Aorta (tissue), 5 donors: ENCODE results near the gene CISTR. TPM values are rescaled to one million over a fixed set of nuclear protein-coding genes. Genes with fewer than 3 reads are reported as not detected.
"Not testable (repeated sequence)": the region's sequence is repeated elsewhere in the genome, so short reads cannot be mapped to it uniquely, and the experiment has no call there.

Source experiments
- ATAC-seq: fragments of 200-7000 bp; cut with Tn5 transposase; one replicate; pipeline ENCODE4 v1.9.1; 2022; ENCODE audit warnings: moderate library complexity; ENCODE audit not compliant: low FRiP score
- DNase-seq, 2 donors: peaks; one replicate each; pipeline ENCODE4 v3.0.0-alpha.2; 2020
- H3K27ac ChIP-seq, 2 donors: one replicate each; pipeline ENCODE4 v1.5.1; 2013; ENCODE audit warnings: low read length in 2 of 2, mild to moderate bottlenecking in 2 of 2, moderate library complexity in 2 of 2, control low read depth in 1 of 2, inconsistent platforms in 1 of 2, low read depth in 1 of 2
- H3K27me3 ChIP-seq, 2 donors: one replicate each; pipeline ENCODE4 v1.6.1; 2013; ENCODE audit warnings: control low read depth in 1 of 2, low read length in 1 of 2, mild to moderate bottlenecking in 1 of 2, moderate library complexity in 1 of 2; ENCODE audit not compliant: insufficient read depth in 2 of 2, control insufficient read depth in 1 of 2
- H3K36me3 ChIP-seq, 2 donors: one replicate each; pipeline ENCODE4 v1.6.1; 2013; ENCODE audit warnings: control low read depth in 1 of 2, low read length in 1 of 2, mild to moderate bottlenecking in 1 of 2; ENCODE audit not compliant: insufficient read depth in 2 of 2, control insufficient read depth in 1 of 2
- H3K4me1 ChIP-seq, 2 donors: one replicate each; pipeline ENCODE4 v1.6.1; 2013; ENCODE audit warnings: low read length in 2 of 2, control low read depth in 1 of 2, mild to moderate bottlenecking in 1 of 2, moderate library complexity in 1 of 2; ENCODE audit not compliant: insufficient read depth in 2 of 2, control insufficient read depth in 1 of 2
- H3K4me3 ChIP-seq, 2 donors: one replicate each; pipeline ENCODE4 v1.5.1; 2013; ENCODE audit warnings: low read length in 2 of 2, control low read depth in 1 of 2, mild to moderate bottlenecking in 1 of 2
- H3K9me3 ChIP-seq: one replicate; pipeline ENCODE4 v1.6.1; 2013; ENCODE audit warnings: mild to moderate bottlenecking, low read length; ENCODE audit not compliant: control insufficient read depth
- WGBS, 2 donors: extraction: QIAGEN DNeasy Blood & Tissue Kit; methylation state at CpG; one replicate each; pipeline ENCODE4 v1.1.7; 2013; 5-methylcytosine and 5-hydroxymethylcytosine counted together
- intact Hi-C, 2 donors: fragments of 100-400 bp; cut with DNase I; formaldehyde crosslinking; loops; one replicate each; pipeline versions ENCODE4 v1.14.2 to v1.15.0; 2022
- polyA plus RNA-seq, 2 donors: library from polyadenylated mRNA; stranded (reverse); fragments of 200-250 nt; gene quantifications; one replicate each; pipeline ENCODE4 v1.2.3, GENCODE V29; 2013
- total RNA-seq, 2 donors: library from RNA; stranded (reverse); fragmentation: NEBNext Ultra II Directional; extraction: Animal tissue kit (Norgen Biotek cat#: 25700); gene quantifications; one replicate each; pipeline ENCODE4 v1.2.1, GENCODE V29; 2021
- donor health status: healthy with polysubstance abuse.
- donor health status: Bipolar disorder and iron deficiency.
- donor health status: DM: no; HTN: no; CAD: no.
- donor health status: DM: no; HTN: no; CAD: no.
- donor health status: DM: yes; HTN: yes; CAD: no.

CISTR gene
- total and polyA plus RNA-seq, 4 donors = not detected

GRCh38 chr12:53770281-53770680 is 18.5 kb upstream of the CISTR start:
- Histone ChIP-seq H3K4me1 (peaks cover 3% of the 10 kb centered on the region in 2 donors), H3K27me3 (no peaks in the 10 kb centered on the region), H3K27ac (no peak overlapping the region), H3K9me3 (no peaks in the 10 kb centered on the region), H3K4me3 (no peak overlapping the region), H3K36me3 (no peaks in the 10 kb centered on the region)
- DNase-seq (no peak), ATAC-seq (no peak)
- intact Hi-C loops = no loop called here

GRCh38 chr12:53768976-53769375 is 17.2 kb upstream of the CISTR start:
- DNase-seq (no peak), ATAC-seq (no peak)
- intact Hi-C loops = no loop called here
- no peak overlapping the region for H3K27ac ChIP-seq
- 63 to 76% methylated on average over 5 of the region's 5 CpGs for WGBS, 2 donors
- no peak overlapping the region for H3K4me3 ChIP-seq
- H3K36me3 ChIP-seq = no peaks in the 10 kb centered on the region
- no peaks in the 10 kb centered on the region for H3K27me3 ChIP-seq
- H3K9me3 ChIP-seq = no peaks in the 10 kb centered on the region
- peaks cover 3% of the 10 kb centered on the region in 2 donors for H3K4me1 ChIP-seq

DNA sequence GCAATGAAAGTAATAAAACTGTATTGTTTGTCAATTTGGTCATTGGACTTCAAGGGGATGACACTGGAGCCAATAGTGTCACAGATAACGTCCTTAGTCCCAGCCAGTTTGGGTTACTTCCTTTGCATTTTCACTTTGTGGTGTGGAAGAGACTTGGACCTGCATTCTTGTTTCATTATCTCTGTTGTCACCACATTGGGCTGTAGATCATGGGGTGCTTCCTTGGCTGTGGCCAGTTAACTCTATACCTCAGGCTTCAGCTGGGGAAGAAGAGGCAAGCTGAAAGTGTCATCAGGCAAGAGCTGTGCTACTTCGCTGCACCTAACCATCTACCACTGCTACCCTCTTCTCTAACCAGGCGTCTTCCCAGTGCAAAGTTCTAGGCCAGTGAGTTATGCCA is 15.1 kb upstream of the CISTR start:
- Histone ChIP-seq H3K27ac (no peak overlapping the region), H3K36me3 (no peaks in the 10 kb centered on the region), H3K4me1 (peaks cover 3% of the 10 kb centered on the region in 2 donors), H3K27me3 (no peaks in the 10 kb centered on the region), H3K4me3 (no peak overlapping the region), H3K9me3 (no peaks in the 10 kb centered on the region)
- WGBS, 2 donors = 71 to 76% methylated on average over 3 of the region's 3 CpGs
- intact Hi-C loops = no loop called here
- DNase-seq = no peak
- ATAC-seq = no peak

DNA sequence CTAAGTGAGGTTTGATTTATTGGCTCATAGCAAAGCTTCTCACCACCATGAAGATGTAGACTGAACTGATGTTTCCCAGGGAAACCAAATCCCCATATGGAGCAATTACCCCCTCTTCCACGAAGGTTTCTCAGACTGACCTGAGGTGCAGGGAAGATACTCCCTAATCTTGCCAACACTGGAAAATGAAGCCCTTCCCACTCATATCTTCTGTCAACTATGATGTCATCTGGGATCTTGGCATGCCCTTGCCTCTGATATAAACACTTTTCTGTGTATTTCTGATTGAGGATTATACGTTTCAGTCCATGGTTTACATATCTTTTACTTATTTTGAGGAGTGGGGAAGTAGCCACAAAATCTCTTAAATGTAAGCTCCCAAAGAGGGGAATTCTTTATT is 14.1 kb upstream of the CISTR start:
- no peaks in the 10 kb centered on the region for H3K36me3 ChIP-seq
- ATAC-seq (no peak), DNase-seq (no peak)
- no peaks in the 10 kb centered on the region for H3K27me3 ChIP-seq
- 67 to 75% methylated on average over 2 of the region's 2 CpGs for WGBS, 2 donors
- H3K4me1 ChIP-seq = peaks cover 3% of the 10 kb centered on the region in 2 donors
- no peak overlapping the region for H3K27ac ChIP-seq
- intact Hi-C loops = no loop called here
- no peaks in the 10 kb centered on the region for H3K9me3 ChIP-seq
- no peak overlapping the region for H3K4me3 ChIP-seq

- 80 to 89% methylated on average over 4 of the region's 4 CpGs for WGBS, 2 donors
- no peaks in the 10 kb centered on the region for H3K36me3 ChIP-seq
- DNase-seq (no peak), ATAC-seq (no peak)
- no peaks in the 10 kb centered on the region for H3K9me3 ChIP-seq
- no peaks in the 10 kb centered on the region for H3K4me1 ChIP-seq
- intact Hi-C loops = no loop called here
- H3K4me3 ChIP-seq = no peak overlapping the region
- H3K27me3 ChIP-seq = no peaks in the 10 kb centered on the region
- no peak overlapping the region for H3K27ac ChIP-seq
These were observed 12.8 kb upstream of the CISTR start for GRCh38 chr12:53764615-53765014.

- H3K4me3 ChIP-seq, H3K36me3 ChIP-seq, ATAC-seq, intact Hi-C loops, H3K27me3 ChIP-seq, H3K27ac ChIP-seq, H3K9me3 ChIP-seq, H3K4me1 ChIP-seq, DNase-seq: not testable (repeated sequence)
- 90 to 92% methylated on average over 3 of the region's 3 CpGs for WGBS, 2 donors
These were observed 11.0 kb upstream of the CISTR start for GRCh38 chr12:53762793-53763192.

- H3K4me3 ChIP-seq = no peak overlapping the region
- no peaks in the 10 kb centered on the region for H3K27me3 ChIP-seq
- H3K9me3 ChIP-seq = no peaks in the 10 kb centered on the region
- DNase-seq (no peak), ATAC-seq (no peak)
- intact Hi-C loops = no loop called here
- no peak overlapping the region for H3K27ac ChIP-seq
- no peaks in the 10 kb centered on the region for H3K36me3 ChIP-seq
- H3K4me1 ChIP-seq = no peaks in the 10 kb centered on the region
These were observed 9.5 kb upstream of the CISTR start for GRCh38 chr12:53761306-53761705.

- DNase-seq (no peak), ATAC-seq (no peak)
- no peaks in the 10 kb centered on the region for H3K4me1 ChIP-seq
- no peaks in the 10 kb centered on the region for H3K27me3 ChIP-seq
- intact Hi-C loops = no loop called here
- H3K27ac ChIP-seq = no peak overlapping the region
- H3K4me3 ChIP-seq = no peak overlapping the region
- no peaks in the 10 kb centered on the region for H3K9me3 ChIP-seq
- H3K36me3 ChIP-seq = no peaks in the 10 kb centered on the region
- 57 to 64% methylated on average over 2 of the region's 2 CpGs for WGBS, 2 donors
These were observed 7.5 kb upstream of the CISTR start for GRCh38 chr12:53759261-53759660.

DNA sequence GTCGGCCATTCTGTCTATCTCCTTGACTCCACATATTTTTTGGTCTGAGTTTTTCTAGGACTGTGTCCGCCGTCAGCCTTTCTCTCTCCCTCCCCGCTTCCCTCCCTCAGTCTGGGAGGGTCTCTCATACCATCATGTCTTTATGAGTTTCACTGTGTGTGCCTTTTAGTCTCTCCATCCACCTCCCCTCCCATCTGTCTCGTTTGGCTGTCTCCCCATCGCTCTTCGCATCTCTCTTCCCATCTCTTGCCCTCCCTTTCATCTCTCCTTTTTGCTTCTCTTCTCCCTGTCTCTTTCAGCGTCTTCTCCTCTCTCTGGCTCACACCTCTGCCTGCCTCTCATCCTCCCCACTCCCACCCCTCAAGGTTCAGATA is 6.9 kb upstream of the CISTR start:
- no peaks in the 10 kb centered on the region for H3K4me1 ChIP-seq
- no peak overlapping the region for H3K4me3 ChIP-seq
- intact Hi-C loops = no loop called here
- WGBS, 2 donors = 39 to 43% methylated on average over 8 of the region's 8 CpGs
- no peak overlapping the region for H3K27ac ChIP-seq
- DNase-seq = no peak
- H3K9me3 ChIP-seq = no peaks in the 10 kb centered on the region
- no peaks in the 10 kb centered on the region for H3K36me3 ChIP-seq
- no peak for ATAC-seq
- no peaks in the 10 kb centered on the region for H3K27me3 ChIP-seq
